ENCODE results near the gene PACRGL. TPM values are rescaled to one million over a fixed set of nuclear protein-coding genes. Genes with fewer than 3 reads are reported as not detected.

The PACRGL gene
- total RNA-seq, 1 donor, result 19.4 TPM

DNA sequence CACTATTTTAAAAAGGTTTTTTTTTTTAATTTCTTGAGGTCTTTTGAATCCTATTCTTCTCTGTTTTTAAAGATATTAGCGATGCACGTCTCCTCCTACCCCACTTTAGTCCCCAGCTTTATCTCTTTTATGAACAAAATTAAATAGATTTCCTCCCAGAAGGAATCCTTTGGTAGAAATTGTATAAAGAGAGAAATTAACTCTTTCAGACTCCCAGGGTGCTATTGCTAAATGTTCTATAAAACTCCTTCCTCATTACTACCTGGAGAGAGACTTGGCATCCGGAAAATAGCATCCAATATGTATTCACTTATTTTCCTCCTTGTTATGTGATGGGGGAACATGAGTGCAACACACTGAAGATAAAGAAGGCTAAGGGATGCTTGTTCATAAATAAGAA is 16.5 kb upstream of the PACRGL start:
- H3K4me3 ChIP-seq (ENCODE audit: low read depth, low read length), result no peak overlapping the region
- TF ChIP-seq, protein P1, sequence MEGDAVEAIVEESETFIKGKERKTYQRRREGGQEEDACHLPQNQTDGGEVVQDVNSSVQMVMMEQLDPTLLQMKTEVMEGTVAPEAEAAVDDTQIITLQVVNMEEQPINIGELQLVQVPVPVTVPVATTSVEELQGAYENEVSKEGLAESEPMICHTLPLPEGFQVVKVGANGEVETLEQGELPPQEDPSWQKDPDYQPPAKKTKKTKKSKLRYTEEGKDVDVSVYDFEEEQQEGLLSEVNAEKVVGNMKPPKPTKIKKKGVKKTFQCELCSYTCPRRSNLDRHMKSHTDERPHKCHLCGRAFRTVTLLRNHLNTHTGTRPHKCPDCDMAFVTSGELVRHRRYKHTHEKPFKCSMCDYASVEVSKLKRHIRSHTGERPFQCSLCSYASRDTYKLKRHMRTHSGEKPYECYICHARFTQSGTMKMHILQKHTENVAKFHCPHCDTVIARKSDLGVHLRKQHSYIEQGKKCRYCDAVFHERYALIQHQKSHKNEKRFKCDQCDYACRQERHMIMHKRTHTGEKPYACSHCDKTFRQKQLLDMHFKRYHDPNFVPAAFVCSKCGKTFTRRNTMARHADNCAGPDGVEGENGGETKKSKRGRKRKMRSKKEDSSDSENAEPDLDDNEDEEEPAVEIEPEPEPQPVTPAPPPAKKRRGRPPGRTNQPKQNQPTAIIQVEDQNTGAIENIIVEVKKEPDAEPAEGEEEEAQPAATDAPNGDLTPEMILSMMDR (IDR thresholded peaks at IDR 0.05; ENCODE audit: insufficient read depth, low read depth, low read length), result no peak
- no peak for DNase-seq (ENCODE audit: low read depth)

GRCh38 chr4:20684852-20685763 is 15.2 kb upstream of the PACRGL start:
- H3K4me3 ChIP-seq (ENCODE audit: low read depth, low read length), result no peak overlapping the region
- peak; percentile 33 for DNase-seq (ENCODE audit: low read depth)
- TF ChIP-seq, protein P1 (IDR thresholded peaks at IDR 0.05; ENCODE audit: insufficient read depth, low read depth, low read length), result peak; percentile 60

DNA sequence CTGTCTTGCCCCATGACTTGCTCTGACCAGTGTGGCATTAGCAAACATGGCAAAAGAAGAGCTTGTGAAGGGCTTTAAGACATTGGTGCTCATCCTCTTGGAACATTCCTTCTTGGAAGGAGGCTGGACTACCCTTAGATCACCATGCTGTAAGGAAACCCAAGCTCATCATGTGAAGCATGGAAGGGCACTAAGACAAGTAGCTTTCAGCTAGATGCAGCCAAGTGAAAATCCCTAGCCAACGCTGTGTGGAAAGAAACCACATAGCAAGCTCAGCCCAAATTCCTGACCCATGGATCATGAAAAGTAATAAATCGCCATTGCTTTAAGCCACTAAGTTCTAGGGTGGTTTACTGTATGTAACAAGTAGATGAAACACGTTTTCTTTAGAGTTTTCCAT is 12.4 kb upstream of the PACRGL start:
- no peak overlapping the region for H3K4me3 ChIP-seq (ENCODE audit: low read depth, low read length)
- peak; percentile 74 for DNase-seq (ENCODE audit: low read depth)
- TF ChIP-seq, protein P1 (IDR thresholded peaks at IDR 0.05; ENCODE audit: insufficient read depth, low read depth, low read length), result no peak

GRCh38 chr4:20696815-20697214 is 3.4 kb upstream of the PACRGL start:
- DNase-seq (ENCODE audit: low read depth), result no peak
- no peak overlapping the region for H3K4me3 ChIP-seq (ENCODE audit: low read depth, low read length)
- TF ChIP-seq, protein P1 (IDR thresholded peaks at IDR 0.05; ENCODE audit: insufficient read depth, low read depth, low read length), result no peak

DNA sequence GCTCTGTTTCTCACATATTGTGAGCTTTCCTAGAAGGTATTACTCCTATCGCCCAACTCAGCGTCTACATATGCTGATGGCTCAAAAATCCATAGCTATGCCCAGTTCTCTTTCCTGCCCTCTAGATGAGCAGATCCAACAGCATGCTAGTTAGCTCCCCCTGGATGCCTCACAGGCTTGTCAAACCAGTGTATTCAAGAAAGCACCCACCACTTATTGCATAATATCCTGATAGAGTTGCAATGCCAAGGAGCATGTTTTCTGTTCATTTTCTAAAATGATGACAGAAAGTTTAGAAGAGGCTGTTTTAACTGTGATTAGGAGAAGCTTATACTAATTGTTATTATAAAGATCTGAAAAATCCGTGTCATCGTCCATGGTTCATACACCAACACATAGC is 1.9 kb upstream of the PACRGL start:
- TF ChIP-seq, protein P1 (IDR thresholded peaks at IDR 0.05; ENCODE audit: insufficient read depth, low read depth, low read length), result no peak
- DNase-seq (ENCODE audit: low read depth), result peak; percentile 53

GRCh38 chr4:20698820-20699219 is 1.4 kb upstream of the PACRGL start:
- TF ChIP-seq, protein P1 (IDR thresholded peaks at IDR 0.05; ENCODE audit: insufficient read depth, low read depth, low read length), result no peak
- DNase-seq (ENCODE audit: low read depth), result peak; percentile 33
- no peak overlapping the region for H3K4me3 ChIP-seq (ENCODE audit: low read depth, low read length)

More for the DNA sequence above, 1.9 kb upstream of the PACRGL start:
- no peak overlapping the region for H3K4me3 ChIP-seq (ENCODE audit: low read depth, low read length)
